HG02623 (cell line): Measurements from ENCODE around the gene TTLL1.
A peak's percentile ranks its signal among the peaks of the same experiment; 100 is the strongest.
"Not testable (repeated sequence)": the region's sequence is repeated elsewhere in the genome, so short reads cannot be mapped to it uniquely, and the experiment has no call there.

ENCODE experiments used
- ATAC-seq: cut with Tn5 transposase; IDR thresholded peaks from one replicate; pipeline ENCODE4 v1.9.1; 2021; ENCODE audit warnings: moderate library complexity; ENCODE audit not compliant: unreplicated experiment

The TTLL1 gene

GRCh38 chr22:43110444-43110926 is 21.3 kb upstream of the TTLL1 start, which contains the start of gene BIK:
BIK (plus strand) TSS chr22:43110750; CDS start chr22:43124023, 13,273 bp downstream.
- peak; percentile 30 for ATAC-seq

DNA sequence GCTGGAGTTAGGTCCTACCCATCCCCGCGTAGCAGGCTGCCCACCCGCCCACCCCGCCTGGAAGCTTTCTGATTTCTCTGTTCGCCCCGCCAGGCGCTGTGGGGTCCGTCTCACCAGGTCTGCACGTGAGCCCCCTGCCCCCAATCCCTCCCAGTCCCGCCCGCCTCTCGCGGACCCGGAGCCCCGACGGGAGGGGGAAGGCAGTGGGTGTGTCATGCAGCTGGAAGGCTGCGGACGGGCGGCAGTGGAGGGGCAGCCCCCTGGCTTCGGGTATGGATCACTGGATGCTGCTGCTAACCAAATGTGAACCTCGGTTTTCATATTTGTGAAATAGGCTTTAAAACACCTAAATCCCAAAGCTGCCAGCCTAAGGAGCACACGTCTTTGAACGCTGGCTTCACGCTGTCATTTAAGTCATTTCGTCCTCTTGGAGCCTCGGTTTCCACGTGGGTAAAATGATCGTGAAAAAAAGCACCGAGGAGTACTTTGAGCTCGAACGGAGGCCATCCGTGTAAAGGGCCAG is 20.8 kb upstream of the TTLL1 start:
- ATAC-seq, result no peak

- ATAC-seq, result no peak
These were observed 20.3 kb upstream of the TTLL1 start for GRCh38 chr22:43109511-43109910.

- no peak for ATAC-seq
These were observed 17.1 kb upstream of the TTLL1 start for GRCh38 chr22:43106302-43106701.

DNA sequence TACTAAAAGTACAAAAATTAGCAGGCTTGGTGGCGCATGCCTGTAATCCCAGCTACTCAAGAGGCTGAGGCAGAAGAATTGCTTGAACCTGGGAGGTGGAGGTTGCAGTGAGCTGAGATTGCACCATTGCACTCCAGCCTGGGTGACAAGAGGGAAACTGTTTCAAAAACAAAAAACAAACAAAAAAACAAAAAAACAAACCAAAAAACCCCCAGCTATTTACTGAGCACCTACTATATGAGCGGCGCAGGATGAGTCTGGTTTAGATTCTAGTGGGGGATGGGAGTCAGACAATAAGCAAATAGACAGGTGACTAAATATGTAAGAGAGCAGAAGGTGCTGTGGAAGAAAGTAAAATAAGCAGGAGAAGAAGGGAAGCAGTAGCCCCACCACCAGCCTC is 15.8 kb upstream of the TTLL1 start:
- not testable (repeated sequence) for ATAC-seq

DNA sequence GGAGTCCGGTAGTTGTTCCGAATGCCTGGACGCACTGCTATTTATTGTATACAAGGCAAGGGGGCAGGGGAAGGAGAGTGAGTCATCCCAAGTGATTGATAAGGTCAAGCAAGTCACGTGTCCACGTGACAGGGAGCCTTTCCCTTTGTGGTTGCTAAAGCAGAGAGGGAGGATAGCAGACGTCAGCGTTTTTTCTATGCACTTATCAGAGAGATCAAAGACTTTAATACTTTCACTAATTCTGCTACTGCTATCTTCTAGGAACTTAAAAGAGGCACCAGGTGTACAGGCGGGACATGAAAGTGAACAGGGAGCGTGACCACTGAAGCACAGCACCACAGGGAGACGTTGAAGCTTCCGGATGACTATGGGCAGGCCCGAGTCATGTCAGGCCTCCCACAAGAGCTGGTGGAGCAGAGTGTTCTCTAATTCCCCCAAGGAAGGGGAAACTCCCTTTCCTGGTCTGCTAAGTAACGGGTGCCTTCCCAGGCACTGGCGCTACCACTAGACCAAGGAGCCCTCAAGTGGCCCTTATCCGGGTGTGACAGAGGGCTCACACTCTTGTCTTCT is 14.9 kb upstream of the TTLL1 start:
- not testable (repeated sequence) for ATAC-seq

GRCh38 chr22:43101306-43101705 is 12.1 kb upstream of the TTLL1 start:
- ATAC-seq, result no peak

DNA sequence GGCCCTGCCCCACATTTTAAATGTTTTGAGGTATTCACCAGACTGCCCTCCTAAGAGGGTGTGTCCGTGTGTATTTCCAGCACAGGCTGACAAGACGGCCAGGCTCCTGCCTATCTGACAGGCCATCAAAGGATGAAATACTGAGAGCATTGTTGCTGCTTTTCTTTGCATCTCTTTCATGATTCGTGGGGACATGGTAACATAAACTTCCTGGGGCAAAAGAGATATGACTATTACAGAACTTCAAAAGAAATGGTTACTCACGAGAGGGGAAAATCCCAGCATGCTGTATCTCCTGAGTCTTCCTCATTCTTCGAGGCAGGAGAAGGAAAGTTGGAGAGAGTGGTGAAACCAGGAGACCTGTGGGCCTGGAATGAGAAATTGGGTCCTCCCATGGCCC is 11.0 kb upstream of the TTLL1 start:
- no peak for ATAC-seq

DNA sequence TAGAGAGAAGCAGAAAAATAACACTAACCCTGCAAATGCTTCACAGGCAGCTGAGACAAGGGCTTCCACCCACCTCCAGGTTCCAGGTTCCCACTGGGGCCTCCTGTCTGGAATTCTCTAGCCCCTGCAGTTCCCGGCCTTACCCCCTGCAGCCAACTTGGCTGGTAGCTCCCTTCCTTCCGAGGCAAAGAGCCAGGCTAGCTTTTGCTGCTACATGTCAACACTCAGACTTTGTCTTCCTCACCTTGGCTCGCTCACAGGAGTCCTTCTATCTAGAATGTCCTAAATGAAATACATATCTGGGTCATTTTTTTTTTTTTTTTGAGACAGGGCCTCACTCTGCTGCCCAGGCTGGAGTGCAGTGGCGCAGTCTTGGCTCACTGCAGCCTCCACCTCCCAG is 9.9 kb upstream of the TTLL1 start:
- no peak for ATAC-seq

GRCh38 chr22:43098356-43098755 is 9.2 kb upstream of the TTLL1 start:
- ATAC-seq, result no peak

- no peak for ATAC-seq
These were observed 7.2 kb upstream of the TTLL1 start for GRCh38 chr22:43096420-43096819.

- no peak for ATAC-seq
These were observed 5.4 kb upstream of the TTLL1 start for GRCh38 chr22:43094551-43094950.

- no peak for ATAC-seq
These were observed 4.9 kb upstream of the TTLL1 start for GRCh38 chr22:43094085-43094484.

- ATAC-seq, result no peak
These were observed 2.9 kb upstream of the TTLL1 start for GRCh38 chr22:43092085-43092484.

- no peak for ATAC-seq
These were observed 1.1 kb upstream of the TTLL1 start for GRCh38 chr22:43090130-43090789.

DNA sequence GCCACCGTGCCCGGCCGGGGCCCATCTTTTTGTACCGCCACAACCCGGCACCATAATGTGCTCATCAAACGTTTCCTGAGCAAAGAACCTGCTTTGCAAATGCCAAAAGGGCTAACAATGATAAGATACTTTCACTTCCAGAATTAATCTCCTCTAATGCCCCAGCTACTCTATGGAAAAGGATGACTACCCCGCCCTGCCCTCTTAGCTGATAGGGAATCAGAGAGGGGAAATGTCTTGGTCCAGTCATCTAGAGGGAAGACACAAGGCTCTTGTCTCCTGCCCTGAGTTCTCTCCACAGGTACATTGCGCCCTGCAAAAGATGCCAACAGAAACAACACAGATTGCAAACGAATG is 586 bp downstream of the TTLL1 start:
- ATAC-seq, result no peak

DNA sequence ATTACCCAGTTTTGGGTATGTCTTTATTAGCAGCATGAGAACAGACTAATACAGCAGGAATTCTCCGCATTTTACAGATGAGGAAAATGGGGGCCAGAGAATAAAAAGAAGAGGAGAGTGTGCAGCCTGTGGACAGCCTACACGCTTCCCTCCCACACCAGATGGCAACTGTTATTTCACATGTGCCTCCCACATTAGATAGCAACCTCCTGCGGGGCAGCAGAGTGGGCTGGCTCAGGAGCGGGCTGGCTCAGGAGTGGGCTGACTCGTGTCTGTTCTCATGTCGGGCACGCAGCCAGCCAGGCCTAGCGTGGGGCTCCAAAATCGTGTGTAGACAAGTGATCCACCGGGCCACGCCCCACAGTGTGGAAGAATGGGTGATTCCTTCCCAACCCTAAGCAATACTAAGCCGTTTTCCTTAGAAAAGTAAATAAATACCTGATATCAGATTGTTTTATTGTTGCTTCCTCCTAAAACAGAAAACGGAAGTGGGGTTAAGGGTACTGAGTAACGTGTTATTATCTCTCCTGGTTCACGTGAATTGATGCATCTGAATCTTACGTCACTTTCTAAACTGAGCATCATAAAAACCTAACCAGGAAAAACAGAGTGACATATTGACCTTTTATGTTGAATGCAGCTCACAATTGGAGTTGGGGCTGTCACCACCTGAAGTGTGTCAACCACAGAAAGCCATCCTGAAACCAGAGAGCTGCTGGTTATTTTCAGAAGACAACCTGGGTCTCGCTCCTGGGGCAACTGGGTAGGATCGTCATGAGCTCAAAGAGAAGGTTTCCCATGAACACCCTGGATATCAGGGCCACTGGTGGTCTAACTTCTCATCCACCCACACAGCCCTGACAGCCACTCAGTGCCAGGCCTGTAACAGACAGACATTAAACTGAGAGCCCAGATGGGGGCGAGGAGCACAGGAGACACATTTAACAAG is 3.3 kb downstream of the TTLL1 start:
- no peak for ATAC-seq

DNA sequence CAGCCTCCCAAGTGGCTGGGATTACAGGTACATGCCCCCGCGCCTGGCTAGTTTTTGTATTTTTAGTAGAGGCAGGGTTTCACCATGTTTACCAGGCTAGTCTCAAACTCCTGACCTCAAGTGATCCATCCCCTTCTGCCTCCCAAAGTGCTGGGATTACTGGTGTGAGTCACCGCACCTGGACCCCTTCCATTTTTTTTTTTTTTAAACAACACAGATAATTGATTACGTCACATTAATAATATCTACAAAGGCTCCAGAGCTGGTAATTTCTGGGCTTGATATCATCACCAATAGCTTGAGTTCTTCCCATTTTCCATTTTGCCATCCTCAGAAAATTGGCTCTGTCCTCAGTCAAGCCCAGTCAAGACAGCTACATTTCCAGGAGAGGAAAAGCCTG is 7.2 kb downstream of the TTLL1 start:
- ATAC-seq, result no peak

DNA sequence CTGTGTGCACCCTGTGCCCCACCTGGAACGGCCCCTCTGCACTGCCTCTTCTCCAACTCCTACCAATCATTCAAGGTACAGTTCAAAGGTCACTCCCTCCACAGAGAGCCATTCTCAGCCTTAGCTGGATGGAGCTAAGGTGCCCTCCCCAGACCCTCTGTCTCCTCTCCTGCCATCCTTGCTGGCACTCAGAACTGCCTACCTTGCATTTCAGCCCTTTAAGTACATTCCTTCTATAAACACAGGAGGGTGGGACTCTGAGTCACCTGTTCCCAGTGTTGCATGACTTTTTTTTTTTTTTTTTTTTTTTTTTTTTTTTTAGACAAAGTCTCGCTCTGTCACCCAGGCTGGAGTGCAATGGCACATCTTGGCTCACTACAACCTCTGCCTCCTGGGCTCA is 8.6 kb downstream of the TTLL1 start:
- ATAC-seq, result no peak

DNA sequence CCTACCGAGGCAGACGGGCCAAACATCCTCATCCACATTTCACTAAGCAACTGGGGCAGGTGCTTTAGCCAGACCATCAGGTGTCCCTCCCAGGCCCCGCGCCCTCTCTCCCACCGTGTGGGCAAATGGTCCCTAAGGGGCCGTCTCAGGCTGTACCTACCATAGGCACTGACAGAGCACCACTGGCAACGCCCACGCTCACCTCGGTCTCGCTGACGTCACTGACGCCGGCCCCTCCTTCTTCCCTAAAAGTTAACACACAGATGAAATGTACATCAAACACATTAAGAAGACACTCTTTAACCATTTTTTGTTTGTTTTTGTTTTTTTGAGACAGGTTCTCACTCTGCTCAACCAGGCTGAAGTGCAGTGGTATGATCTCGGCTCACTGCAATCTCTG is 9.4 kb downstream of the TTLL1 start:
- ATAC-seq, result no peak

- no peak for ATAC-seq
These were observed 10.7 kb downstream of the TTLL1 start for GRCh38 chr22:43078522-43078921.
